MM.1S (cell line): ENCODE results near the gene RNF222.

Experiments used
- CTCF ChIP-seq: fragments of 300-600 bp; sonication (generic); IDR thresholded peaks from 2 replicates; pipeline ENCODE4 v1.5.1; 2016; ENCODE audit warnings: antibody characterized with exemption, low read length, mixed read lengths
- EZH2 ChIP-seq: fragments of 300-600 bp; sonication (generic); optimal IDR thresholded peaks from 2 replicates; pipeline ENCODE3; 2017; ENCODE audit warnings: low read depth, mild to moderate bottlenecking, antibody characterized with exemption, low read length, mixed read lengths

GRCh38 chr17:8366231-8366630 lies 31.4 kb downstream of the RNF222 start:
- TF ChIP-seq CTCF, result no peak
- TF ChIP-seq EZH2, result no peak
